SU-DHL-6 (cell line): ENCODE measurements around the gene ROR1.

Source experiments
- EZH2phosphoT487 ChIP-seq: fragments of 200-600 bp; sonication (generic), shearing (Covaris generic); conservative IDR thresholded peaks from 2 replicates; pipeline ENCODE4 v1.6.1; 2018; ENCODE audit warnings: mild to moderate bottlenecking, antibody characterized with exemption, low read length, moderate library complexity, mixed read lengths
- TF ChIP-seq, protein P1 (sequence below): fragments of 200-600 bp; sonication (generic); IDR thresholded peaks from one replicate; pipeline ENCODE4 v1.5.1; 2017; ENCODE audit warnings: antibody characterized with exemption, mild to moderate bottlenecking, low read length, moderate library complexity; ENCODE audit not compliant: insufficient read depth, poor library complexity, severe bottlenecking

DNA sequence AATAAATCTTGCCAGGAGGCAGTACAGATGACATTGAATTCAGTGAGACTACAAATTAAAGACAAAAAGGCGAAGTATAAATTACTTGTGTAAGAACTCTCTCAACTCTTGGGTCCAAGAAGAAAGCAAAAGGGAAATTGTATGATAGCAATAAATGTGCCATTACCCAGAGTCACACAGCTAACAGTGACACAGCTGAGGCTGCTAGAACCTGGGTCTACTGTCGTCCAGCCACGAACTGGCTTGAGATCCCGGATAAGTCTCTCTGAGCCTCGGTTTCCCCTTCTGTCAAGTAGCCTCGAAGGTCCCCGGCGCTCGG, 362 bp upstream of the ROR1 start:
- TF ChIP-seq, protein P1, sequence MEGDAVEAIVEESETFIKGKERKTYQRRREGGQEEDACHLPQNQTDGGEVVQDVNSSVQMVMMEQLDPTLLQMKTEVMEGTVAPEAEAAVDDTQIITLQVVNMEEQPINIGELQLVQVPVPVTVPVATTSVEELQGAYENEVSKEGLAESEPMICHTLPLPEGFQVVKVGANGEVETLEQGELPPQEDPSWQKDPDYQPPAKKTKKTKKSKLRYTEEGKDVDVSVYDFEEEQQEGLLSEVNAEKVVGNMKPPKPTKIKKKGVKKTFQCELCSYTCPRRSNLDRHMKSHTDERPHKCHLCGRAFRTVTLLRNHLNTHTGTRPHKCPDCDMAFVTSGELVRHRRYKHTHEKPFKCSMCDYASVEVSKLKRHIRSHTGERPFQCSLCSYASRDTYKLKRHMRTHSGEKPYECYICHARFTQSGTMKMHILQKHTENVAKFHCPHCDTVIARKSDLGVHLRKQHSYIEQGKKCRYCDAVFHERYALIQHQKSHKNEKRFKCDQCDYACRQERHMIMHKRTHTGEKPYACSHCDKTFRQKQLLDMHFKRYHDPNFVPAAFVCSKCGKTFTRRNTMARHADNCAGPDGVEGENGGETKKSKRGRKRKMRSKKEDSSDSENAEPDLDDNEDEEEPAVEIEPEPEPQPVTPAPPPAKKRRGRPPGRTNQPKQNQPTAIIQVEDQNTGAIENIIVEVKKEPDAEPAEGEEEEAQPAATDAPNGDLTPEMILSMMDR: no peak
- no peak for TF ChIP-seq EZH2phosphoT487
